H1 (cell line): Measurements from ENCODE around the gene SLC13A4. TPM values are rescaled to one million over a fixed set of nuclear protein-coding genes. Genes with fewer than 3 reads are reported as not detected.
A peak's percentile ranks its signal among the peaks of the same experiment; 100 is the strongest.

Experiments used
- BCL11A ChIP-seq, 2 experiments: IDR thresholded peaks; one replicate each; pipeline ENCODE4 v1.6.1; 2011; ENCODE audit warnings: low read depth in 2 of 2, low read length in 2 of 2, mild to moderate bottlenecking in 2 of 2
- CHD7 ChIP-seq: fragments of 300-600 bp; sonication (generic); IDR thresholded peaks from 2 replicates; pipeline ENCODE4 v1.7.1; 2012; ENCODE audit warnings: low read length, moderate library complexity, mild to moderate bottlenecking, inconsistent platforms; ENCODE audit not compliant: insufficient replicate concordance
- CTCF ChIP-seq, 3 experiments: IDR thresholded peaks; 1 replicate in 2 of 3; 2 replicates in 1 of 3; pipeline versions ENCODE4 v1.5.1 to v1.6.1; 2011; ENCODE audit warnings: low read length in 3 of 3, mild to moderate bottlenecking in 3 of 3, inconsistent platforms in 2 of 3, low read depth in 1 of 3, moderate library complexity in 1 of 3; ENCODE audit not compliant: insufficient read depth in 1 of 3; ENCODE audit errors: control extremely low read depth in 1 of 3
- polyA plus RNA-seq, 7 experiments: library from polyadenylated mRNA; depleted of rRNA in 3 of 7; stranded (reverse) in 5 of 7; unstranded in 2 of 7; fragments of >200 nt in 5 of 7; fragments of 200-250 nt in 2 of 7; gene quantifications; 1 replicate in 5 of 7; 2 replicates in 1 of 7; 4 replicates in 1 of 7; pipeline versions ENCODE4 v1.2.1 to v1.2.3, GENCODE V29; 2011 to 2013; ENCODE audit warnings: missing spikeins in 2 of 7, mixed read lengths in 2 of 7
- total RNA-seq: library from RNA; stranded (reverse); fragmentation: NEBNext Ultra II Directional; extraction: Animal tissue kit (Norgen Biotek cat#: 25700); gene quantifications from 2 replicates; pipeline ENCODE4 v1.2.1, GENCODE V29; 2021

SLC13A4 gene
- total and polyA plus RNA-seq, 2 of the 8 experiments (the other 6 are each of a cell fraction or from before 2014, with no cell fraction given), result 3.9 to 7.5 TPM

- TF ChIP-seq CTCF (IDR thresholded peaks at IDR 0.05; ENCODE audit: control extremely low read depth in 1 of 3, insufficient read depth in 1 of 3, low read depth in 1 of 3, low read length in 3 of 3) (peak in 2 of 3 experiments; percentile 32 to 58; a peak in 2 of 4 replicates), CHD7 (no peak), BCL11A (IDR thresholded peaks at IDR 0.05; ENCODE audit: low read depth in 2 of 2, low read length in 2 of 2) (no peak)
Observed at GRCh38 chr7:135645296-135645904, 82.6 kb downstream of the SLC13A4 start (continued).
